HG03460 (cell line): ENCODE measurements around the gene ODAD2.
"Not testable (repeated sequence)": the region's sequence is repeated elsewhere in the genome, so short reads cannot be mapped to it uniquely, and the experiment has no call there.

Experiments
- ATAC-seq: cut with Tn5 transposase; IDR thresholded peaks from one replicate; pipeline ENCODE4 v1.9.1; 2021; ENCODE audit not compliant: unreplicated experiment

The ODAD2 gene, protein sequence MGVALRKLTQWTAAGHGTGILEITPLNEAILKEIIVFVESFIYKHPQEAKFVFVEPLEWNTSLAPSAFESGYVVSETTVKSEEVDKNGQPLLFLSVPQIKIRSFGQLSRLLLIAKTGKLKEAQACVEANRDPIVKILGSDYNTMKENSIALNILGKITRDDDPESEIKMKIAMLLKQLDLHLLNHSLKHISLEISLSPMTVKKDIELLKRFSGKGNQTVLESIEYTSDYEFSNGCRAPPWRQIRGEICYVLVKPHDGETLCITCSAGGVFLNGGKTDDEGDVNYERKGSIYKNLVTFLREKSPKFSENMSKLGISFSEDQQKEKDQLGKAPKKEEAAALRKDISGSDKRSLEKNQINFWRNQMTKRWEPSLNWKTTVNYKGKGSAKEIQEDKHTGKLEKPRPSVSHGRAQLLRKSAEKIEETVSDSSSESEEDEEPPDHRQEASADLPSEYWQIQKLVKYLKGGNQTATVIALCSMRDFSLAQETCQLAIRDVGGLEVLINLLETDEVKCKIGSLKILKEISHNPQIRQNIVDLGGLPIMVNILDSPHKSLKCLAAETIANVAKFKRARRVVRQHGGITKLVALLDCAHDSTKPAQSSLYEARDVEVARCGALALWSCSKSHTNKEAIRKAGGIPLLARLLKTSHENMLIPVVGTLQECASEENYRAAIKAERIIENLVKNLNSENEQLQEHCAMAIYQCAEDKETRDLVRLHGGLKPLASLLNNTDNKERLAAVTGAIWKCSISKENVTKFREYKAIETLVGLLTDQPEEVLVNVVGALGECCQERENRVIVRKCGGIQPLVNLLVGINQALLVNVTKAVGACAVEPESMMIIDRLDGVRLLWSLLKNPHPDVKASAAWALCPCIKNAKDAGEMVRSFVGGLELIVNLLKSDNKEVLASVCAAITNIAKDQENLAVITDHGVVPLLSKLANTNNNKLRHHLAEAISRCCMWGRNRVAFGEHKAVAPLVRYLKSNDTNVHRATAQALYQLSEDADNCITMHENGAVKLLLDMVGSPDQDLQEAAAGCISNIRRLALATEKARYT

DNA sequence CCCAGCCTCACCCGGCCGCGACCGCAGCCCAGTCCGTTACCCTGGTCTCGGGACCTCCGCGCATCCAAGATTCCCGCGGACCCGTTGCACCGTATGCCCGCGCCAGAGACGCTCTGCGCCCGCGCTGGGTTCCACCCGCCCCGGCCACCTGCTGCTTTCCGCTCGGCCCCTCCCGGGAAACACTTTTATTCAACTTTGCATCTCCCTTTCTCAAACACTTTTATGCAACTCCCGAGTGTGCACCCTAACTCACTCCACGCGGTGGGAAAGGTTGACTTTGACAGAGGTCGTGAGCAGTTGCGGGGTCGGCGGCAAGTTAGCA lies at the start of gene ODAD2:
ODAD2 (minus strand) TSS at position 126 of the 322 bp plus-strand sequence. CDS start 3,937 bp downstream, outside the sequence.
- ATAC-seq, result no peak

DNA sequence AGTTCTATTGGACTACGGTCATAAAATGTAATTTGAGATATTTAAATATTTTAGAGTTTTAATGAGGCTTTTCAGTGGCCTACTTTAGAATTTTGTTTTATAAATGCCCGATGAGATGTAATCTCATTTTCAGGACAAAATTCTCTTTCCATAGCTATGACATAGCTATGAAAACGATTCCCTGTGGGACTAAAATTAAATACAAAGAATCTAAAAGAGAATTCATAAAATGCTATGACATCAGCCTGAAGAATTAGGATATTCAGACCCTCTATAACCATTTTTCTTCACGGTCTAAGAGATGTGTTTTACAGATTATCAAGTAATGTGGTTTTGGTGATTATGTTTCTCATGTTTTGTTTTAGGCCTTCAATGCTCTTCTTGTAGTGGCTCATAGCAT lies 48.2 kb upstream of the ODAD2 start:
- ATAC-seq, result no peak

DNA sequence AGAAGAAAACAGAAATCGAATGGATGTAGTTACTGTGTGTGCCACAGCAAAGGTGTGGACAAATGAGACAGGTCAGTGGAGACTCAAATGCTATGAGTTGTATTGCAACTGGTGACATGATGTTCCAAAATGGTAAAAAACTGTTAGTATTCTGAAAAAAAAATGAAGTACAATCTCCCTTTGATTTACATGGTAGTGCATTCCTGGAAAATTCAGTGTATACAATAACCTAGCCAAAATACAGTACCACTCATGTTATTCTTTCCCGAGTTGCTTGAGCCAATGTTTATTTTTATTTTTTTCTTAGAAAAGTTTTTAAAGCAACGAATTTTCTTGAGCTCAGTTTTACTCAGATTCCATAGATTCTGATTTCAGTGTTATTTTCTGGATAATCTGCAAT lies 47.7 kb upstream of the ODAD2 start:
- no peak for ATAC-seq

DNA sequence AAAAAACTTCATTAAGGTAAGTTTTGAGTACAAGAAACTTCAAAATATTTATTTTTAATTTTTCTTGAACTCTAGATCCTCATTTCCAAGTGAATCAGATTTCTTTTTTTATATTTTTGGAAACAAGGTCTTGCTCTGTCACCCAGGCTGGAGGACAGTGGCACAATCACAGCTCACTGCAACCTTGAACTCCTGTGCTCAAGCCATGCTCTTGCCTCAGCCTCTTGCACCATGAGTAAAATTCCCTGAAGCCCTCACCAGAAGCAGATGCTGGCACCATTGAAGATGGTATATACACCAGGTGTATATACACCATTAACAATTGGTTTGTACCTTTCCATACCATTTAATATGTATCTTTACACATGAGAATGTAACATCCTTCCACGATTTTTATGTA lies 45.1 kb upstream of the ODAD2 start:
- ATAC-seq, result no peak

DNA sequence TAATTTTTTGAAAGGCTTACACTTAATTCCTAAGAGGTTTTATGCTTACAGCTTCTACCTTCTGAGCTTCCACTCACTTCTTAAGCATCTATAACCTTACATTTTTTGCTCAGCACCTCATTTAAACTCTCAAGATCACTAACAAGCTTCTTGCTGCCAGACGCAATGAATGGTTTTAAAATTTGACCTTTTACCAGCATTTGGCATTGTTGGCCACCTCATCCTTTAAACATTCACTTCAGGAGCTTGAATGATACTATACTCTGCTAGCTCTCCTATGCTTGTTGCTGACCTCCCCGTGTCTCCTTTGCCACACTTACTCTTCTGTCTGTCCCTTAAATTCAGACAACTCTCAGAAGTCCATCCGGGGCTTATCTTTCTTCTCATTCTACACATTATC lies 37.7 kb upstream of the ODAD2 start:
- ATAC-seq, result no peak

DNA sequence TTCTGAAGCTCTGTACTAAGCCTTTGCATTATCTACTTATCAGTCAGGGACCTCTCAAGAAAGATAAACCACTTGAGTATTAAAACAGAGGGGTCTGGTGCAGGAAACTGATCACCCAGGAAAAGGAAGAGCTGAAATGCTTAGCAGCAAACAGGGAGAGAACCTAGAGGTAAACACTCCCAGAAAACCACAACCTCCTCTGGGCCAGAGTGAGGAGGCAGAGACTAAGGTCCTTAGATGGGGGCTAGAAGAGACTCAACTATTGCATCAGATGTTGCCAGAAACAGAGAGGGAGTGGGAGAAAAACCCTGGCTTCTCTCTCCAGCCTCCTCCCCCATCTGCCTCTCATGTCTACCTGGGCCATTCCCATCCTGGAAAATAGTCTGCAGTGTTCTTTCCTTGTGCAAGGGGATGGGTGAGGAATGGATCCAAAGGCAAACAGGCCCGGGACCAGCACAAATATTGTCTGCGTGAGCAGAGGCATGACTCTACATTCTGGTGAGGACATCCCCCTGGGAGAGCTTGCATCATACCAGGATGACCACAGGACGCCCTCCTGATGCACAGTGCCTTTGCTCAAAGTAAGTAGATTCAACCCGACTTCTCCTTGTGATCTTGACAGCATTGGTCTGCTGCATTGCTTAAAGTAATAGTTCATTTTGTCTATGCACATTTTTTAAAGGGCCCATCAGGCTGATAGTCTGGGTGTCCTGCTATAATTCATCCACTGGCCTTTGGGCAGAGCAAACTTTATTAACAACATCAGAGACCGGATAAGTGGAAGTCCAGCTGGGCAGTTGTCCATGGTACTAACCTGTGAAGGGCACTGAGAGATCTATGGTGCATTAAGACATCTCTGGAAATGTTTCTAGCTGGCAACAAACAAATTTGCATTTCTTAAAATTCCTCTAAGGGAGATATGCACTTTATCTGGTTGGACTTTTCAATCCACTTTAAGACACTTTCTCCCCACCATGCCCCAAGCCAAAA lies 22.4 kb upstream of the ODAD2 start:
- ATAC-seq, result no peak

DNA sequence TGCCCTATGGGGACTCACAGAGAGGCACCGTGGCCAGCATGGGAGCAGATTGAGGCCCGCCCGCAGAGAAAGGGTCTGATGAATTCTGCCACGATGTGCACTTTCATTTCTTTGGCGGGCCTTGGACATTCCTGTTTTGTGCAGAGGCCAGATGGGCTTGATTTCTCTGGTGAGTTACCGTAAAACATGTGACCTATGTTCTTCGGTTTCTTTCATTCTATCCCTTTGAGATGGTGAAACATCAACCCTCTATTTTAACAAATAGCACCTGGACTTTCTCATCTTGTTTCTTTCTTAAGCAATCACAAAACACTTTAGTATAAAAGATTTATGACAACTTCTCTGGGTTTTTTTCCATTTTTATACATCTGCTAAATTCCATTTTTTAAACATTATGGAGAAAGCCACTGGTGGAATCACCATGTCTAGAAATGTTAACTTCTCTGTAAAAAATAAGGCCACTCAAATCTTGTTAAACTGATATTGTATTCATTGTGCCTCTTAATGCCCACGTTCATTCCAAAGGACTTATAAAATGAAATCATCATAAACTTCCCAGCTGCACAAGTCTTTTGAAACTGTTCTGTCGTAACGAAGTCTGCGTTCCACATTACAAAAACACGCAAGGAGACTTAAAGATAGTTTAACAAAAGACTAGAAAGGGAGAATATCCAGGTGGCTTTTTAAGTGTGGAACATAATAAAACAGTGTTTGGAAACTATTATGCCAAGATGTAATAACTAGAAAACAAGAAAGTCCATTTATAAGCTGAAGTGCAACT lies 21.4 kb upstream of the ODAD2 start:
- ATAC-seq, result no peak

DNA sequence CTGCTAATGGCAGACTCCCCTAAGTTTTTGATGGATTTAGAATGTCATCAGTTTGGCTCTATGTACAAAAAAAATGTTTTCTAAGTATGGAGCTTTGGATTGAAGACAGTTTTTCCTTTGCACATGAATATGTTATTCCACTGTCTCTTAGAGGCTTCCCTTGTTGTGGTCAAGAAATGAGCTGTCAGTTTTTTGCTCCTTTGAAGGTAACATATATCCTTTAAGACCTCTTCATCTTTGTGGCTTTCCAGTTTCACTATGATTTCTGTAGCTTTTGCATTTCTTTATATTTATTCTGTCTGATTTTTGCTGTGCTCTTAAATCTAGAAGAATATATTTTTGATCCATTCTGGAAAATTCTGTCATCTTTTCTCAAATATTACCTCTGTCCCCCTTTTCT lies 15.8 kb upstream of the ODAD2 start:
- no peak for ATAC-seq

DNA sequence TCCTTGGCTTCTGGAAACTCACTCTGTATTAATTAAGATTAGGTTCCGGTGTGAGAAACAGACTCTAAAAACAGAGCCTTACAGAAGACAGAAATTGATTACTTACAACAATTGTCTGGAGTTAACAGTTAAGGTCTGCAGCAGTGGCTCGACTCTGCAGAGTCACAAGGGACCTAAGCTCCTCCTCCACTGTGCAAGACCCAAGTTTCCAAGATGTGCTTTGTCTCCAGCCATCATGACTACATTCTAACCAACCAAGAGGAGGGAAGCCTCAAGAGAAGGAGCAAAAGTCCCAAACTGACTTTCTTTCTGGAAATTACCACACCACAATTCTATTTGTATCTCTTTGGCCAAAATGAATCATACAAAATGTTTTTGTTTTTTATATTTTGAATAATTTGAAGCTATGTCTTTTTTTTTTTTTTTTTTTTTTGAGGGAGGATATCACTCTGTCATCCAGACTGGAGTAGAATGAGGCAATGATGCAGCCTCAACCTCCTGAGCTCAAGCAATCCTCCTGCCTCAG lies 14.2 kb upstream of the ODAD2 start:
- no peak for ATAC-seq

DNA sequence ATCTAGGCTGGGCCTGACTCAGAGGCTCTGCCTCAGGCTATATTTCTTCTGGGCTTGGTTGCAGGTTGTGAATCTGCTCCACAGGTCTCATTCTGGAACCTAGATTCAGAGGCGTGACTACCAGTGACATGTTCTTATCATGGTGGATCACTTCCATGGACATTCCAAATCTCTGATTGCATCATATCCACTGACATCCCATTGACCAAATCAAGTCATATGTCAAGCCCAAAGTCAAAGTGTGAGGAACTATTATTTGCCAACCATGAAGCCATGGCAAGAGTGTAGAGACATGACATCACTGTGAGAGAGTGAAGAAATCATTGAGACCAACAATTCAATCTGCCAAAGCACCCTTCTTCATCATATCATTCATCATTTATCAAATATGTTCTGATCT lies 11.9 kb upstream of the ODAD2 start:
- no peak for ATAC-seq

DNA sequence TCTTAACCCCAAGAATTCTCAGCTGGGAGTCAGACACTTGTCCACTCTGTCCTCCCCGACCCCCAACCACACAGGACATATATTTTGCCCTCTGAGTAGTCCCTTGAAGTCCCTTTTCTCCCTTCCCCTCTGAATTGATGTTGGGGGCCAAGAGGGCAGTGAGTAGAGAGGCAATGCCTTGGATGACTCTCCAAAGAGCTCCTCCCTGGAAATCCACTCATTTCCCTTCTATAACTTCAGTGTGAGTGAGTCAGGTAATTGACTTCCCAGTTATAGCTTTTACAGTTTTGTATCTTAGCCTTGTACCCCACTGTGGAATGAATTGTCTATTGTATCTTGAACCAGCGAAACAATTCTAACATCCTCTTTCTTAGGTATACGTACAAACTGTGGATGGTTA lies 9.2 kb upstream of the ODAD2 start:
- ATAC-seq, result no peak

DNA sequence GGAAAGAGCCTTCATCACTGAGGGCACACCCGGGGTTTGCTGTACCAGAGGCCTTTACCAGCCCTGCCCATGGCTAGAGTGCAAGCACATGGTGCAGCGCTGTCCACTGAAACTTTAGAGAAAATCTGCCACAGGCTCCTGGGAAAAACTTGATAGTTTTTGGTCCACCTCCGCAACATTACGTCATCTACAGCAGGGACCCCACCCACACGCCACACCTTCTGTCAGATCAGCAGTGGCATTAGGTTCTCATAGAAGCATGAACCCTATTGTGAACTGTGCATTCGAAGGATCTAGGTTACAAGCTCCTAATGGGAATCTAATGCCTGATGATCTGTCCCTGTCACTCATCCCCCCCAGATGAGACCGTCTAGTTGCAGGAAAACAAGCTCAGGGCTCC lies 2.5 kb upstream of the ODAD2 start:
- ATAC-seq, result no peak

DNA sequence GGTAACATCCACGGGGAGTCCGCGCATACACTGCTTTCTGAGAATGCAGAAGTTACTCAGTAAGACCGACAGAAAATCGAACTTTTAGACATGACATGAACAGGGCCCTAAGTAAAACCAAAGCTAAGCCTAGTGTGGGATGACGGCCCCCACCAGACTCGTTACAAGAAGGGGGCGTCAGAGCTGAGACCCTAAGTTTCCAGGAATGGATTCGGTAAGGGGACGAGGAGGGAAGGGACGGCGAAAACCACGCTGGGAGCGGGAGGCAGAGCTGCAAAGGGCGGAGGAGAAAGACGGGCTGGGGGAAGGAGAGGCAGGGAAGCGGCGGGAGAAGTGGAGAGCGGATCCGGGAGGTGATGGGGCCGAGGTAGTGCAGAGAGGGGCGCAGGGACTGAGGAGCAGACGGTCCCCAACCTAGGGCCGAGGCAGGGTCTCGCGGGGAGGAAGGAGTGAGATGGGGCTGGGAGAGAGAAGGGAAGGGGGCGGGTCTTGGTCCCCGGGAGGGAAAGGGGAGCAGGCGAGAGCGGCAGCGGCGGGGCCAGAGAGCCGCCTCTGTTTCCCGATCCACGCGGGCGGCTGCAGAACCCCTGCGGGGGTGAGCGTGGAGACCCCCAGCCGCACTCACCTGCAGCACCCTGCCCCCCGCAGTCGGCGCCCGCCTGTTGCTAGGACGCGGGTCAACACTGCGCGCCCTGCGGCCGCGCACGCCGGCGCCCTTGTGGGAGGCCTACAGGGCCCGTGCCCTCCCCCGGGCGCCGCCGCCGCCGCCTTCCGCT lies 513 bp downstream of the ODAD2 start:
- ATAC-seq, result no peak

DNA sequence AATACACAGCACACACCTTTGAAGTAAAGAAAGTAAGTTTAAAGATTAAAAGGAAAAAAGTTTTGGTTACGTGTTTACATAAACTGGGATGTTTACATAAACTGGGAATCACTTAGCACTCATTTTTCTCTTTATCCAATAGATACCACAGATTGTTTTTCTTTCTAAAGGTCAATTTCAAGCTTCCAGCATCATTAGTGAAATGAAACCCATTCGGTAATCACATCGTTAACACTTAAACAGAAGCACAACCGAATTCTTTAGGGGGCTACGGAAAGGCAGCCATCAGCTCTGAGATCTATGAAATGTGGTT lies 1.1 kb downstream of the ODAD2 start:
- no peak for ATAC-seq

DNA sequence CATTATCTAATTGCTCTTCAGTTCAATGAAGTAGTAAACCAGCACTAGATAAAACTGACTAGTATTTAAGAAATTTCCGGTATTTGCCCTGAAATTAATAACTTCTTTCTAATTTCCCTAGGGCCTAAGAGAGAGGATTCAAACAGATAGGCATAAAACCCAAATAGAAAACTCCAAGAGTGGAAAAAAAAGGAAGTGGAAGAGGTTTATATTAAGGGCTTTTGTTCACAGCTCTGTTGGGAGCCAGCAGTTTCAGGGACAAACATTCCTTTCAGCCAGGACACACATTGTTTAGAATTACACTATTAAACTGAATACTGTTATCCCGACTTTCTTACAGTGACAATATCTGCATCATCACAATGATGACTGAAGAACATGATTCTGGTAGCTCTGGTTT lies 3.6 kb downstream of the ODAD2 start:
- no peak for ATAC-seq

DNA sequence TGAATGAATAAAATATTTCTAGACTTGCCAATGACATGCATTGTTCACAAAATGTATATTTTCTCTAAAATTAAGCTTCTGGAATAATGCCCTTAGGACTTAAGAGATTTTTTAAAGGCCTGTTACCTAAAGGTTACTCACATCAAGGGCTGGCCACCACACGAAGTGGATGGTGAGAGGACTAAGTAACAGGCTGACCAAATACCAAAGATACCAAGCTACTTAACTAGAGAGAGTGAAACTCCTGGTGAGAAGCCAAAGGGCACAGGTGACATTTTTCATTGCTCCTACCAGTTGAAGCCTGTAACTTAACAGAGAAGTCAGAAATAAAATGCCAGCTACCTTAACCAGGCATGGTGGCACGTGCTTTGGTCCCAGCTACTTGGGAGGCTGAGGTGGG lies 9.5 kb downstream of the ODAD2 start:
- not testable (repeated sequence) for ATAC-seq

DNA sequence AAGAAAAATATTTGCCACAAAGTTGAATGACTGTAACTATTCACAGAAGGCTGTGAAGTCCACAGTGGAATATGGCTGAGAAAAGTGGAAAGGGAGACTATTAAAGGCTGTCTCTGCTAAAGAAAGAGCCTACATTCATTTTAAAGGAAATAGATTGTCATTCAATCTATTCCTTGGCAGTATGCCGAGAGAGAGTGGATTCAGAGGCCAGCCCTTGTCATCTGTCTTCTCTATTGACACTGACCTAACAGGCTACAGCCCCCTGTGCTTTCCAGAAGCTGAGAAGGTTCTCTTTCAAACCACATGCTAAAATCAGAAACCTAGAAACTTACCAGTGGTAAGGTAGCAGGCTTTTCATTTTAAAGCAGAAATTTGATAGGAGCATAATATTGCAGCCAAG lies 12.1 kb downstream of the ODAD2 start:
- no peak for ATAC-seq

DNA sequence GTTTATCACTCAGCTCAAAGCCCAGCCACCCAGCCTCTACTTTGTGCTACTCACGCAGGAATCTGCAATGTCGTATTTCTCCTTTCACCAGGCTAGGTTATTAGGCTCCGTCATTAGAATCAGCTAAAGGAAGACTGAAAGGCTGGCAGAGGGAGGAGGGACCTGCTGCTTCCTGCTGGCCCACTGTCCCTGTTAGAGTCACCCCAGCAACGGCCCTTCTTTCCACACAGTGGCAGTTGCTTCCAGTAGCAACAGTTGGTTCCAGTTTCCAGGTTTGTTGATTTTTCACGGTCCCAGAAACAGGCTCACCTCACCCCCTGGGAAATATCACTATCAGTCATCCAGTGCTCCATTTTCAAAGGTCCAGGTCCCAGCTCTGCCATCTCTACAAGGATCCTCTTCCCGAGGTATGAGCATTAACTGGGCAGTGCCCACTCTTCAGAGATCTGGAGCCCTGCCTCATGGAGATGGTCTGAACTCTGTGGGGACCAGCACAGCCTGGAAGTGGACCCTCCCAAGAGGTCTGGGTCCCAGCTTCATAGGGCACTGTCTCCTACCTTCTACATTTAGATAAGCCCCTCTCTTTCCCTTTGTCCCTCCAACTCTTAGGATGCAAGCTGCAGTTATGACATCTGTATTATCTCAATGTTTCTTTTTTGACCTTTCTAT lies 15.9 kb downstream of the ODAD2 start:
- no peak for ATAC-seq

DNA sequence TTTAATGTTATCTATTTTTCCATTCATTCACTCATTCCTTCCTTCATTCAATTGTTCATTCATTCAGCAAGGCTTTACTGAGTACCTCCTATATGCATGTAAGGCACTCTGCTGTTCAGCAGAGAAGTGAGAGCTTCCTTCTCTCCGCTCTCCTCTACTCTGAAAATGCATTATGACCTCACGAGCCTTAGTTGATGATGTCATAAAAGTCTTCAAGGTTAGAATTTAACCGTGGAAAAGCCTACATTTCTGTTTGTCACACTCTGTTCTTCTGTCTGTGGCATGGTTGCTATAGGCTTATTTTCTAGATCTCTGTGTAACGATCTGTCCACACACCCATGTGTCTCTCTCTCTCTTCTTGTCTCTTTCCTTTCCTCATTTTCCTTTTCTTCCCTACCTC lies 17.1 kb downstream of the ODAD2 start:
- ATAC-seq, result no peak
